Inflammatory macrophage (primary cell): Measurements from ENCODE around the gene FITM2.
A peak's percentile ranks its signal among the peaks of the same experiment; 100 is the strongest.
"Not testable (repeated sequence)": the region's sequence is repeated elsewhere in the genome, so short reads cannot be mapped to it uniquely, and the experiment has no call there.

ENCODE experiments used
- DNase-seq, 2 donors: peaks; one replicate each; pipeline ENCODE4 v3.0.0-alpha.2; 2020 to 2022

The FITM2 gene

DNA sequence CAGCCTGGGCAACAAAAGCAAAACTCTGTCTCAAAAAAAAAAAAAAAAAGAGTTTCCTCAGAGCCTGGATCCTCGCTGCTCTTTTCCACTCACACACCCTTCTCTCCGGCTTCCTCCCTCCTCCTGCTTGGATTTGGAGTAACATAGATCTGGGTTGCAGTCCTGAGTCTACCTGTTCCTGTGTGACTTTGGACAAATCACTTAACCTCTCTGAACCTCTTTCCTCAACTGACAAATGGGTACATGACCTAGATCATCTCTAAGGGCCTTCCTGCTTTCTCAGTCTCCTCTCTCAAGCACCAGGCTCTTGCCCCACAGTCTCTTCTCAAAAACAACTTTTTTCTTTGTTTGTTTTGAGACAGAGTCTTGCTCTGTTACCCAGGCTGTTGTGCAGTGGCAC, 20.2 kb upstream of the FITM2 start:
- no peak for DNase-seq

DNA sequence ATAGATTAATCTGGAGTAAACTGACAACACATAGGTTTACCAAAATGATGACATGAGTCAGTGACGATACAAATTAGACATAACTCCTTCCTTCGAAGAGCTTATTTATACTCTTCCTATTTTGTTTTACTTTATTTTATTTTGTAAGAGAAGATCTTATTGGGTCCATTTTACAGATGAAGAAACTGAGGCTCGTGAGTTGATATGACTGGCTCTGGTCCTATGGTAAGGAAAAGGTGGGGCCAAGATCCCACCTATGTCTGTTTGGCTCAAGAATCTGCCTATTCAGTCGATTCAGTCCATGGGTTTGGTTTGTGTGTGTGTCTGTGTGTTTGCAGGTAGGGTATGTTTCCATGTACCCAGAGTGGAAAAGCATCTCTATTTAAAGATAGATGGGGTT, 17.4 kb upstream of the FITM2 start:
- no peak for DNase-seq

DNA sequence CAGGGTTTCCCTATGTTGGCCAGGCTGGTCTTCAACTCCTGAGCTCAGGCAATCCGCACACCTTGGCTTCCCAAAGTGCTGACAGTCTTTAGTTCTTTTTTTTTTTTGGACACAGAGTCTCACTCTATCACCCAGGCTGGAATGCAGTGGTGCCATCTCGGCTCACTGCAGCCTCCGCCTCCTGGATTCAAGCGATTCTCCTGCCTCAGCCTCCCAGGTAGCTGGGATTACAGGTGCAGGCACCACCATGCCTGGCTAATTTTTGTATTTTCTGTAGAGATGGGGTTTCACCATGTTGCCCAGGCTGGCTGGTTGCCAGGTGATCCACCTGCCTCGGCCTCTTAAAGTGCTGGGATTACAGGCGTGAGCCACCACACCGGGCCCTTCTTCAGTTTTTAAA, 16.7 kb upstream of the FITM2 start:
- not testable (repeated sequence) for DNase-seq

DNA sequence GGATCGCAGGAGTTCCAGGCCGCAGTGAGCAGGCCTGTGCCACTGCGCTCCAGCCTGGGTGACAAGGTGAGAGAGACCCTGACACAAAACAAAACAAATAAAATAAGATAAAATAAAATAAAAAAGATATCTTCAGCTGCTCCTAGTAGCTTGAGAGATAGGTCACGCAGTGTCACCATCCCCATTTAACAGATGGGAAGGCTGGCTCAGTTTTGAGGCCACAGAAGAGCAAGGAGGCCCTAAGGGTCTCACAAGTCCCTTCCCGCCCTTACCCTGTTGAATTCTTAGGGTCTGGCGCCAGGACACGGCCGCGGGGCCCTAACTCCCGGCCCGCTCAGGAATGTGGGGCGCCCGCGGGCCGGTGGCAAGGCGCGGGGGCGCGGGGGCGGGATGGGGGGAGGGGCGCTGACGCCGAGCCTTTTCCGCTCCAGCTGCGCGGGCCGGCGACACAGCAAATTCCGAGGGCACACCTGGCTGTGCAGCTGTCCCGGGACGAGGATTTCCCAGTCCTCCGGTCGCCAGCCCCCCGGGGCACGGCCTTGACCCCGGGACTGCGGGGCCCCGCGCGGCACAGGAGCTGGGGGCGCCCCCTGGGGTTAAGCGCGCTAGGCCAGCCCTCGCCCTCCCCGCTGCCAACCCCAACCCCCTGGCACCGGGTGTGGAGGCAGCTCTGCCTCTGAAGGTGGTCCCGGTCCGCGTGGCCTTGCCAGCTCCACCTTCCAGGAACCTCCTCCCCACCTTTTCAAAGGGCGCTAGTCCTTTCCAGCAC, 15.6 kb upstream of the FITM2 start:
- no peak for DNase-seq

DNA sequence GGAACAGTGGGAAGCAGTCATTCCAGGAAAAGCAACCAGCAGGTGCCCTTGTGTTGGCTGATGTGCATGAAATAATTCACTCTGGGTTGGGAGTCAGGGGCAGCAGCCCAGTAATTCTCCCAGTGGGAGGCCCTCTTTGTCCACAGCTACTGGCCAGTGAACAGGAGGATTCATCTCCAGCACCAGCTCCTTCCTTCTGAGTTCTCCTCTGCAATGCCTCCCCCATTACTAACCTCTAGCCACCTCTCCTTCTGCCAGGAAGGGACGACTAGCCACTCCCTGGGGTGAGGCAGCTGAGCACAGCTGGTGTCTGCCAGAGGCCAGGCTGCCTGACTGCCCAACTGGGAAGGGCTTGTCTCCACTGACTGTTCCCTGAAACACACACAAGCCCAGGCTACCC, 13.3 kb upstream of the FITM2 start:
- no peak for DNase-seq

DNA sequence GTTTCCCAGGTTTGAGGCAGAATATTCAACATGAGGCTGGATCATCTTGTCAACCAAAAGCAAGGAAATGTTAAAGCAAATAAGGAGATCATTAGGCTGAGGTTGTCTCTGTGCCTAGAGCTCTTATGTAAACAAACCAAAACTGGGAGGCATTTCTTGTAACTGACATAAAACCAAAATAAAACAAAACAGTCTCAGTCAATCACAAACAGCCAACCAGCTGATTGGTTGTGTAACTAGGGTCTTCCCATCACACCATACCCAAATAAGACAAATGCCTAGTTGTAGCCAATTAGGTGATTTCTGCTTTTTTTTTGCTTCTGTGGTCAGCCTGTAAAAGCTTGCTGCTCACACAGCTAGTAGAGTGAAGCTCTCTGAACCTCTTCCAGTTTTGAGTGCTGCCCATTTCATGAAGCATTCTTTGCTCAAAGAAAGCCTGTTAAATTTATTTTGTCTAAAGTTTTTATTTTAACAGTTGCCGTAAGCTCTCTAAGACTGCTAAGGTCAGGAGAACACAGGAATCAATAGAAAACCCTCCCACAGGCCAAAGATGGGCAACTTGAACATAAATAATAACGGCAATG, 8.9 kb upstream of the FITM2 start:
- peak in 1 of 2 donors; percentile 4 for DNase-seq

DNA sequence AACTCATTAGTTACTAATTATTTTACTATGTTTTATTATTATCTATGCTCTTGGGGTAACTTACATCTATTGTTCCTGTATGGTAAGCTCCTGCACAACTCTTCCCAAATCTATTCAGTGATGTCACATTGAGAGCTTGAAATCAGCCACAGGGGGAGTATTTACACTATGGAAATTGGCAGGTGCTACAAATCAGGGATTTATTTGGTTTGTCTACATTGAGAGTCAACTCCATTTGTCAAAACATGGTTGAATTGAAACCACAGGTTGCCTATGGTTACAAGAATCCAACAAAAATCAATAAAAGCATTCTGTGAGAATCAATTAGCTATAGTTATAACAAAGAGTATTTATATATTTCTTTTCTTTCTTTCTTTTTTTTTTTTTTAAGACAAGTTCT, 3.9 kb upstream of the FITM2 start:
- DNase-seq, result no peak

DNA sequence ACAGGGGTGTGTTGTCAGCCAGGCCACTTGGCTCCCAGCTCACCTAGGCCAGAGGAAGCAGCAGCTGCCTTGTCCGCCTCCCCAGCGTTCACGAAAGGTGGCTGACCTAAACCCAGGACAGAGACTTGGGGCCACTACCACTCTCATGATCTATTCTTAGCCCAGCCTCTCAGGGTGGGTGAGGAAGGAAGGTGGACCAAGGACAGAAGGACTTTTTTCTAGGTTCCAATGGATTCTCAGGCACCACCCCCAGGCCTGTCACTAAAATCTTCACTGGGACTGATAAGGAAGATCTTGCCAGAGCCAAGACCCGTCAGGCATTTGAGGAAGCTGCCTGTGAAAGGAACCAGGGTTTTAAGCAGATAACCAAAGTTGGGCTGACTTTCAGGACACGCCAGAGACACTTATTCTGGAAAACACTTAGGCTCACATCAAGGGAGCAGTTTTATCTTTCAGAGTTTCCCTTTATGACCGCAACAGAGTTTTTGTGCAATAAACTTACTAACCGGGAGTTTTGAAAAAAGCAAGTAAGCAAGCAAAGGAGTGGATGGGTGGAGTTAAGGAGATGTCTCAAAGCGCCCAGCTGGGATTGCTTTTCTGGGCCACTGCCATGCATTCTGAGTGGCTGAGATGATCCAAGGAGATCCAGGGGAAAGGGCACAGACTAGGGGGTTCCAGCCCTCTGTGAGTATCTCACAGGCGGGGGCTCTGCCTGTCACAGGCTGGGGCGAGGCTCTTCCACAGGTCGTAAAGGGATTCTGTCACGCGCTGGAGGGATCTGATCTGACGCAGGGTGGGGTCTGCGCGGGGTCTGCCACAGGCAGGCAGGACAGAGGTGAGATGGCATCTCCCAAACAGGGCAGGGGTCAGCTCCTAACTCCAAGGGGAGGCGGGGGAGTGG, 989 bp downstream of the FITM2 start:
- DNase-seq, result peak; percentile 30

DNA sequence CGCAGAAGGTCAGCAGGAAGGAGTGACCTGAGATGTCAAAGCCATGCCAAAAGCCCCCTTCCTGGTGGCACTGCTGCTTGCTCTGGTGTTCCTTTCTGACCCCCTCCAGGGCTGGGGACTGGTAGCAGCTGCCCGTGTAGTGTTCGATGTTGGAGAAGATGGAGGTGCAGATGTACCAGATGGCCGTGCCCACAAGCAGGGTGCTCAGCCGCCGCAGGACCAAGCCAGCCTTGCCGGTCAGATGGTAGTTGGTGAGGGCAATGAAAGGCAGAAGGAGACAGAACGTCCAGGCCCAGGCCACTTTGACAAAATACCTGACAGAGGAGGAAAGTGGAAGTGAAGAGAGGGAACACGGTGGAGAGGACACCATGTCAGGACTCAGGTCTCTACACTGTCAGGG, 4.1 kb downstream of the FITM2 start:
- DNase-seq, result no peak

DNA sequence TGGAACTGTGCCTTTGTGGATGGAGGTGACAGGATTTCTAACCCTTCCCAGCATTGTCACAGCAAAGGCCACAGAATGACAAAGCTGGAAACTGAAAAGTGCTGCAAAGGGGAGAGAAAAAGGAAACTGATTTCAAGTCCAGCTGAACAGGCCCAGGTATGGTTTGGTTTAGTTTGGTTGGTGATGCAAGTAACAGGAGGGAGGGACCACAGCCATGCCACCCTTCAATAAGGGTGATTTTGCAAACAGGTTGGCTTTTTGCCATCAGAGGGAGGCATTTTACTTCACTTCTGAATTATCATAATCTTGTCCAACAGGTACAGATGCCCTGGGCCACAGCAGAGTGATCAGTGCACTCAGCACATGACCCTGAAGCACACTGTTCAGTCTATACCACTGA, 6.6 kb downstream of the FITM2 start:
- no peak for DNase-seq

DNA sequence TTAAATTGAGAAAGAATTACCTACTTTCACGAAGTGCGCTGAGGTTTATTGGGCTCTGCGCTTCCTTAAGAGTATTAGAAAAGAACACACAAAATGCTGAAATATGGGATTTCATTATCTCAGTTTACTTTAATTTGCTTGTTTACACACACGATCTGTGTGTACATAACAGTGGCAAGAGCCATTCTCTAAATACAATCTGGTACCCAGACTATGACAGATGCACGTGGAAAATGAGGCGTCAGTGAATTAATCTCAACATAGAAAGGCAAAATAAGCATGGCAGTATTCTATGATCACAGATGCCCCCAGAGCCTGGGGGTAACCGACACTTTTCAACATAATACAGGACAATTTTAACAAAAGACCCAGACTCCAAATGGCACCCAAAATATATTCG, 8.3 kb downstream of the FITM2 start:
- no peak for DNase-seq

DNA sequence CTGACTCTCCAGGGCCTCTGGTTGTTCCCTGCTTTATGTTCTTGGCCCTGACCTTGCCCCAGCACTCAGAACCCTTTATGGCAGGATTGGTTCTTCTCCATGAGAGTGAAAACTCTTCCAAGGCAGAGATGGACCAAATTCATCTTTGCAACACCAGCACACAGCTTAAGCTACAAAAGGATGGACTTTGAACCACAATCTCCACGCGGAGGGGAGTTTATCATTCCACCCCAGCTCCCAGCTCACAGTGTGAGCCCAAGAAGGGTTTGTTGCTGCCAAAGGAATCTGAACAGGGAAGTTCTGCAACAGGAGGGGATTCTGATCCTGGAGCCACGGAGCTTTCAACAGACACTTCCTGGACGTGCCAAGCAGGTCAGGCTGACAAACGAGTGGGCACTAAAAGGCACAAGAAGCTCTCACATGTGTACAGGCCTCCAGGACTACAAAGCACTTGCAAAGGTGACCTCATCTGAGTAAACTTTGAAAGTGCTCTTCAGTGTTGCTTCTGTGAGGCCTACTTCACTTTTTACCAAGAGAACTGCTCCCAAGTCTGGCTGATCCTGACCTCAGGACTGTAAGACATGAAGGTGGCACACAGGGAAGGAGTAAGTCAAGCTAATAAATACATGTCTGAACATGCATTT, 8.9 kb downstream of the FITM2 start:
- DNase-seq, result no peak

DNA sequence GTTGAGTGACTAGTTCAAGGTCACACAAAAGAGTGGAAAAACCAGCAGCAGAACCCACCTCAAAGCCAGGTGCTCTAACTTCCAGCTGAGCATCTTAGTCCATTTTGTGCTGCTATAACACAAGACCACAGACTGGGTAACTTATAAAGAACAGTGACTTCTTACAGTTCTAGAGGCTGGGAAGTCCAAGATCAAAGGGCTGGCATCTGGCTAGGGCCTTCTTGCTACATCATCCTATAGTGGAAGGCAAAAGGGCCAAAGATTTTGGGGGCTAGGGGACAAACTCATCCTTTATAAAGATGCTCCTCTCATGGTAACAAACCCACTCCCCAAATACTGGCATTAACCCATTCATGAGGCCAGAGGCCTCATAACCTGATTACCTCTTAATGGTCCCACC, 9.7 kb downstream of the FITM2 start:
- DNase-seq, result no peak

DNA sequence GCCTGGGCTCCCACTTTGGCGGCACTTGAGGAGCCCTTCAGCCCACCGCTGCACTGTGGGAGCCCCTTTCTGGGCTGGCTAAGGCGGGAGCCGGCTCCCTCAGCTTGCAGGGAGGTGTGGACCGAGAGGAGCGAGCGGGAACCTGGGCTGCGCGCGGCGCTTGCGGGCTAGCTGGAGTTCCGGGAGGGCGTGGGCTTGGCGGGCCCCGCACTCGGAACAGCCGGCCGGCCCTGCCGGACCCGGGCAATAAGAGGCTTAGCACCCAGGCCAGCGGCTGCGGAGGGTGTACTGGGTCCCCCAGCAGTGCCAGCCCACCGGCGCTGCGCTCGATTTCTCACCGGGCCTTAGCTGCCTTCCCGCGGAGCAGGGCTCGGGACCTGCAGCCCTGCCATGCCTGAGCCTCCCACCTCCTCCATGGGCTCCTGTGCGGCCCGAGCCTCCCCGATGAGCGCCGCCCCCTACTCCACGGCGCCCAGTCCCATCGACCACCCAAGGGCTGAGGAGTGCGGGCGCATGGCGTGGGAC, 11.9 kb downstream of the FITM2 start:
- DNase-seq, result not testable (repeated sequence)

DNA sequence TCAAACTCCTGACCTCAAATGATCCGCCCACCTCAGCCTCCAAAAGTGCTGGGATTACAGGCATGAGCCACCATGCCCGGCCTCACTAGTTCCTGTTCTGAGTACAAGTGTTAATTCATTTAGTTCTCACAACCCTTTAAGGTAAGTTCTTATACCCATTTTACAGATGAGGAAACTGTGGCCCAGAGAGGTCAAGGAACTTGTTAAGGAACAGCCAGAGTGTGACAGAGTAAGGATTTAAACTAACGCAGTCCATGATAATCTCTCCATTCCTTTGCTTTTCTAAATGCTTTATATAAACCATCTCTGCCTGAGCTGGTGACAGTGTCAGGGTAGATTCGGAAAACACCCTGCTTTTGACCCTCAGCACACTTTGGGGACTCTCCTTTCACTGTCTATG, 13.3 kb downstream of the FITM2 start:
- no peak for DNase-seq

DNA sequence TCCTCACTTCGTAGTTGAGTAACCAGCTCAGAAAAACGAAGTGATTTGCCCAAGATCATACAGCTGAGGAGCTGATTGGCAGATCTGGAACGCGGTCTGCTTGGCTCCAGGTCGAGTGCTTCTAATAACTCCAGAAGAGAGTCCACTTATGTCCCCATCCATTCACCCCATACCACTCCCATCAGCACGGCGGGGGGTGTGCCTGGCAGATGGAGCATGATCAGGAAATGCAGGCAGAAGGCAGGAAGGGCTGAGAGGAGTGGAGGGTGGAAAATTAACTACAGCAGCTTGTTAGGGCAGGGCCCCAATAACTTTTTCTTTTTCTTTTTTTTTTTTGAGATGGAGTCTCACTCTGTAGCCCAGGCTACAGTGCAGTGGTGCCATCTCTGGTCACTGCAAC, 15.0 kb downstream of the FITM2 start:
- DNase-seq, result no peak

DNA sequence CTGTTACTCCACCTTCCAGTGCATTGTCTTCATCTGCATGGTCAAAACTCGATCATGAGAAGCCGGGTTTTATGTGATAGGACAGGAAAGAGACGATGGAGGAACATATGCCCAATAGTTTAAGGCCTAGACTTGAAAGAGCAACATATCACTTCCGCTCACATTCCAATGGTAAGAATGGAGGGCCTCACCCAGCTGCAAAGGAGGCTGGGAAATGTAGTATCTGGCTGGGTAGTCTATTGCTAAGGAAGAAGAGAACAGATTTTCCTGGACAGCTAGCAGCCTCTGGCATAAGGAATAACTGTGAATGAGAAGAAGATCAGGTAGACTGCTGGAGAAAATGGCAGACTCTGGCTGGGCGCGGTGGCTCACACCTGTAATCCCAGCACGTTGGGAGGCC, 19.2 kb downstream of the FITM2 start:
- DNase-seq, result no peak

DNA sequence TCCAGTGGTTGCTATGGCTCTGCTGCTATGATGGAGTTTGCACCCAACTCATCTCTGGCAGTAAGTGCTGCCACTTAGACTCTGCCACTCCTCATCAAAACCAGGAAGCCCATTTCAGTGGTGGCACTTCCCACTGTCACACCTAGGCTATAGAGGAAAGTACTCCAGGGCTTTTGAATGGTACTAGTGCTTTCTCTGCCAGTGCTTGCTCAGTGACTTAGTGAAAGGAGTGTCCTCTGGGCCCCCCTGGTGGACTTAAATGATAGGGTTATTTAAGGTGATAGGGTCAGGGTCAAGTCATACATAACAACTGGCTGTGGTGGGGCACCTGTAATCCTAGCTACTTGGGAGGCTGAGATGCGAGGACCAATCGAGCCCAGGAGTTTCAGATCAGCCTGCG, 22.8 kb downstream of the FITM2 start:
- no peak for DNase-seq

DNA sequence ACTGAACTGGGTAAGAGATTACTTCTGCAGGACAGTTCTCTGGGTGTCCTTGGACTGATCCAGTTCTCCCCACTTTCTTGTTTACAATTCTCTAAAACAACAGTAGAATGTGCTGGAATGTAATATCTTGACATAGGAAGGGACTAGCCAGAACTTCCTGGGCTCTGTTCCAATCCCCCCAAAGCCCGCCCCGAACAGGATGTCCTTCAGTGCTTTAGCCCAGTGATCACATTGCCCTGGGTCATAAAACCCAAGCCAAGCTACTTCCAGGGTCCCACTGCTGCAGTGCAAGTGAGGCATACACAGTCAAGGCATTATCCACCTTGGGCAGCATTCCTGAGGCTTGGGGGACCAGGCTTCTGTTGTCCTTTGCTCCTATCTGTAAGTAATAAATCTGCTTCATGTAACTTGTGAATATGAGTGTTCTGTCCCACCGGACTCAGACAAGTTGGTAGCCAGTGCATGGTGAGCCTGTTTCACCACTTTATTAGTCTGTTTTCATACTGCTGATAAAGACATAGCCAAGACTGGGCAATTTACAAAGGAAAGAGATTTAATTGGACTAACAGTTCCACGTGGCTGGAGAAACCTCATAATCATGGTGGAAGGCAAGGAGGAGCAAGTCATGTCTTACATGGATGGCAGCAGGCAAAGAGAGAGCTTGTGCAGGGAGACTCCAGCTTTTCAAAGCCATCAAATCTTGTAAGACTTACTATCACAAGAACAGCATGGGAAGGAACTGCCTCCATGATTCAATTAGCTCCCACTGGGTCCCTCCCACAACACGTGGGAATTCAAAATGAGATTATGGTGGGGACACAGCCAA, 23.5 kb downstream of the FITM2 start:
- no peak for DNase-seq

DNA sequence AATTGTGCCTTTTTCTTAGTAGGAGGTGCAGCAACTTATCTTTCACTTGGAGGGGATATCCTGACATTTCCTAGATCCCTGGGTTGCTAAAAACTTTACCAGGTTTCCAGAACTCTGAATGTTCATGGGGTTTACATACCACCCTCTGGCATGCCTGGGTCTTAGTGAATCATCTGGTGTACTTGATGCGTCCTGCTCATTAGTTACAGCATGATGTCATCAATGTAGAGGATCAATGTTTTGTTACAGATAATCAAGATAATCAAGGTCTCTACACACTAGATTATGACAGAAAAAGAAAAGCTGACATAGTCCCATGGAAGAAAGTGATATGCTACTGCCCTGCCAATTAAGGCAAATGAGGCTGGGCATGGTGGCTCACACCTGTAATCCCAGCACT, 27.0 kb downstream of the FITM2 start:
- no peak for DNase-seq

DNA sequence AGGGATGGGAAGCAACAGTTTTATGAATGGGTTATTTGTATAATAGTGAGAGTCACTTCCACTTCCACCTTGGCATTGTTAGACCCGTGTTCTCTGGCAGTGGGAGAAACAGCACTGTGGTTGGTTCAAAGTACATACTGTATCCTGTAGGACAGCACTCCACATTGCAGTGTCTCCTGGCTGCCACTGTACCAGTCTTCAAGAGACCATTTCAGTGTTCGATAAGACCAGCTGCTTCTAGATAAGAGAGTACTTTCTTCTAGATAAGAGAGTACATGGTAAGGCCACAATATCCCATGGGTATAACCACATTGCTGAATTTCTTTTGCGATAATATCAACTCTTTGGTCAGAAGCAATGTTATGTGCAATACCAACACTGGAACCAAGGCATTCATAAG, 28.8 kb downstream of the FITM2 start:
- DNase-seq, result no peak

DNA sequence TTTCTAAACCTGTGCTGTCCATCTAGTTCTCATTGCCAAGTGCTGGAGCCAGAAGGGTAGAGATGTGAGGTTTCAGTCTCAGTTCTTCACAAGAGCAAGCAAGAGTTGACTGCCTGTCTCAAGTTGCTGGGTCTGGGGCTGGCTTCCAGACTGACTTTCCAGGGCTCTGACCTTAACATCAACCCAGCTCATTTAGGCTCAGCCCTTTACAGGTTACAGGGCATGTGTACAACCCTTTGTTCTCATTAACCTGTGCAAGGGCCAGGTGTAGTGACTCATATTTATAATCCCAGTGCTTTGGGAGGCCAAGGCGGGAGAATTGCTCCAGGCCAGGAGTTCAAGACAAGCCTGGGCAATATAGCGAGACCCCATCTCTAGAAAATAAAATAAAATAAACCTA, 30.6 kb downstream of the FITM2 start:
- no peak for DNase-seq
